Ishikawa (cell line): ENCODE data around the gene NCEH1.

ENCODE experiments used
- CREB1 ChIP-seq: IDR thresholded peaks from 2 replicates; pipeline ENCODE4 v1.6.1; 2012; ENCODE audit warnings: low read depth
- EP300 ChIP-seq: IDR thresholded peaks from 2 replicates; pipeline ENCODE4 v1.6.1; 2012; ENCODE audit warnings: borderline replicate concordance
- RAD21 ChIP-seq: IDR thresholded peaks from 2 replicates; pipeline ENCODE4 v1.6.1; 2012; ENCODE audit warnings: low read depth
- TAF1 ChIP-seq: IDR thresholded peaks from 2 replicates; pipeline ENCODE4 v1.6.1; 2012; ENCODE audit warnings: low read depth, mild to moderate bottlenecking
- TCF12 ChIP-seq: IDR thresholded peaks from 2 replicates; pipeline ENCODE4 v1.6.1; 2012; ENCODE audit warnings: low read depth
- YY1 ChIP-seq: IDR thresholded peaks from 2 replicates; pipeline ENCODE4 v1.6.1; 2012; ENCODE audit warnings: low read depth
- TF ChIP-seq, protein P1 (sequence below): IDR thresholded peaks from 2 replicates; pipeline ENCODE4 v1.6.1; 2012
- TF ChIP-seq, protein P2 (sequence below): IDR thresholded peaks from 2 replicates; pipeline ENCODE4 v1.6.1; 2012; ENCODE audit warnings: low read depth, mild to moderate bottlenecking
- TF ChIP-seq, protein P3 (sequence below): IDR thresholded peaks from 2 replicates; pipeline ENCODE4 v1.6.1; 2012

DNA sequence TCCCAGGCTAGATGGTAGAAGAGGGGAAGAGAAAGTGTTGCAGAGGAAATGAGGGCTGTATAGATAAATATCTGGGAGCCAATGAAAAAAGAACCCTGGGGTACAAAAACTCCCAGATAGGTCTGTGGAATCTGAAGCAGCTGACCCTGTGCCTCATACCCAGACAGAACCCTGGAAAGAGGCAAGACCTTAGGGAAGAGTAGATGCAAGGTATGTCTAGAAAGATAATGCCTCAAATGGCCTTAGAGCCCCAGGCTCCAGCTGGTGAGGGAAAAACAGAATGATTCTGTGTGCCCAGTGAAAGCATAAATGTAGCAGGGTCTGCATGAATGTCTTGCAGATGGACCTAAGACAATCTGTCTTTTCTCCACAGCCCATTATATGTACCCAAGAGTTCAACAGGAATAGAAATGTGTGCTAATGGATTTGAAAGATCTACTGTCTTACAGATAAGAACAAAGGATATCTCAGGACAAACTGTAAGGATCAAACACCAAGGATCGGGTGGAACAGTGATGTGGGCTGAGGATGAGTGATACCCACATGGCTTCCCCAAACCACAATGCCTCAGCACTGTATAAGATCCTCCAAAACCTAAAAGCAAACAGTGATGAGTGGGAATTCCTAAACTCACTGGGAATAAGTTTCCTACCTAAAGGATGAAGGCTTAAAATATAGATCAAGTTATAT is 58.8 kb downstream of the NCEH1 start:
- TF ChIP-seq, protein P1, sequence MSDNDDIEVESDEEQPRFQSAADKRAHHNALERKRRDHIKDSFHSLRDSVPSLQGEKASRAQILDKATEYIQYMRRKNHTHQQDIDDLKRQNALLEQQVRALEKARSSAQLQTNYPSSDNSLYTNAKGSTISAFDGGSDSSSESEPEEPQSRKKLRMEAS: no peak
- TF ChIP-seq RAD21: no peak
- TF ChIP-seq, protein P2, sequence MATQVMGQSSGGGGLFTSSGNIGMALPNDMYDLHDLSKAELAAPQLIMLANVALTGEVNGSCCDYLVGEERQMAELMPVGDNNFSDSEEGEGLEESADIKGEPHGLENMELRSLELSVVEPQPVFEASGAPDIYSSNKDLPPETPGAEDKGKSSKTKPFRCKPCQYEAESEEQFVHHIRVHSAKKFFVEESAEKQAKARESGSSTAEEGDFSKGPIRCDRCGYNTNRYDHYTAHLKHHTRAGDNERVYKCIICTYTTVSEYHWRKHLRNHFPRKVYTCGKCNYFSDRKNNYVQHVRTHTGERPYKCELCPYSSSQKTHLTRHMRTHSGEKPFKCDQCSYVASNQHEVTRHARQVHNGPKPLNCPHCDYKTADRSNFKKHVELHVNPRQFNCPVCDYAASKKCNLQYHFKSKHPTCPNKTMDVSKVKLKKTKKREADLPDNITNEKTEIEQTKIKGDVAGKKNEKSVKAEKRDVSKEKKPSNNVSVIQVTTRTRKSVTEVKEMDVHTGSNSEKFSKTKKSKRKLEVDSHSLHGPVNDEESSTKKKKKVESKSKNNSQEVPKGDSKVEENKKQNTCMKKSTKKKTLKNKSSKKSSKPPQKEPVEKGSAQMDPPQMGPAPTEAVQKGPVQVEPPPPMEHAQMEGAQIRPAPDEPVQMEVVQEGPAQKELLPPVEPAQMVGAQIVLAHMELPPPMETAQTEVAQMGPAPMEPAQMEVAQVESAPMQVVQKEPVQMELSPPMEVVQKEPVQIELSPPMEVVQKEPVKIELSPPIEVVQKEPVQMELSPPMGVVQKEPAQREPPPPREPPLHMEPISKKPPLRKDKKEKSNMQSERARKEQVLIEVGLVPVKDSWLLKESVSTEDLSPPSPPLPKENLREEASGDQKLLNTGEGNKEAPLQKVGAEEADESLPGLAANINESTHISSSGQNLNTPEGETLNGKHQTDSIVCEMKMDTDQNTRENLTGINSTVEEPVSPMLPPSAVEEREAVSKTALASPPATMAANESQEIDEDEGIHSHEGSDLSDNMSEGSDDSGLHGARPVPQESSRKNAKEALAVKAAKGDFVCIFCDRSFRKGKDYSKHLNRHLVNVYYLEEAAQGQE: no peak
- TF ChIP-seq, protein P3, sequence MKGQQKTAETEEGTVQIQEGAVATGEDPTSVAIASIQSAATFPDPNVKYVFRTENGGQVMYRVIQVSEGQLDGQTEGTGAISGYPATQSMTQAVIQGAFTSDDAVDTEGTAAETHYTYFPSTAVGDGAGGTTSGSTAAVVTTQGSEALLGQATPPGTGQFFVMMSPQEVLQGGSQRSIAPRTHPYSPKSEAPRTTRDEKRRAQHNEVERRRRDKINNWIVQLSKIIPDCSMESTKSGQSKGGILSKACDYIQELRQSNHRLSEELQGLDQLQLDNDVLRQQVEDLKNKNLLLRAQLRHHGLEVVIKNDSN: no peak
- no peak for TF ChIP-seq EP300
- TF ChIP-seq YY1: no peak
- no peak for TF ChIP-seq CREB1
- TF ChIP-seq TCF12: no peak
- TF ChIP-seq TAF1: no peak
